ENCODE results near the gene POU6F1.

DNA sequence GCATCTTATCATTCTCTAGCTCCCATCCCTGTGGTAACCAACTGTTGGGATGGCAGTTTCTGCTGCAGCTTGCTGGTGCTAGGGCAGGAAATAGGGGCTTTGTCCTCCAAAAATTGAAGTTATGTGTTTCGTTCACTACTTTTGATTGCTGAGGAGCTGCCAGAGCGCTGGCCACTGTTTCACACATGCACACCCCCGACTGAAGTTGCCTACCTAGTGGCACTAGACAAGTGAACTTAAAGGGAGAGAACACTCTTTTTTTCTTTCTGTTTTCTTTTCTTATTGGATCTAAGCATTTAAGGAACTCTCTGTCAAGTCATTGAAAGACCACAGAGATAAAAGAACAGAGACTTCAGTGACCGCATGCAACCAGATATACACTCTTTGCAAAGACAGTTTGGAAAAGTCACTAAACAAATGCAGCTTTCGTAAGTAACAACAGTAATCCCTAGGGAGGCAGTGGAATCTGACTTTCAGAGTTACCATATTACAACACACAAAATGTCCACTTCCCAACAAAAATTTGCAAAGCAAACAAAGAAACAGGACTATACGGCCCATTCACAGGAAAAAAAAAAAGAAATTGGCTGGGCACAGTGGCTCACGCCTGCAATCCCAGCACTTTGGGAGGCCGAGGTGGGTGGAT, 56.9 kb downstream of the POU6F1 start:
- TF ChIP-seq NFIC (IDR thresholded peaks at IDR 0.05): no peak
- TF ChIP-seq DNMT1 (IDR thresholded peaks at IDR 0.05): no peak
- TF ChIP-seq POLR2A (conservative IDR thresholded peaks at IDR 0.05): no peak
- TF ChIP-seq ATF7 (IDR thresholded peaks at IDR 0.05): no peak
- TF ChIP-seq, protein P1, sequence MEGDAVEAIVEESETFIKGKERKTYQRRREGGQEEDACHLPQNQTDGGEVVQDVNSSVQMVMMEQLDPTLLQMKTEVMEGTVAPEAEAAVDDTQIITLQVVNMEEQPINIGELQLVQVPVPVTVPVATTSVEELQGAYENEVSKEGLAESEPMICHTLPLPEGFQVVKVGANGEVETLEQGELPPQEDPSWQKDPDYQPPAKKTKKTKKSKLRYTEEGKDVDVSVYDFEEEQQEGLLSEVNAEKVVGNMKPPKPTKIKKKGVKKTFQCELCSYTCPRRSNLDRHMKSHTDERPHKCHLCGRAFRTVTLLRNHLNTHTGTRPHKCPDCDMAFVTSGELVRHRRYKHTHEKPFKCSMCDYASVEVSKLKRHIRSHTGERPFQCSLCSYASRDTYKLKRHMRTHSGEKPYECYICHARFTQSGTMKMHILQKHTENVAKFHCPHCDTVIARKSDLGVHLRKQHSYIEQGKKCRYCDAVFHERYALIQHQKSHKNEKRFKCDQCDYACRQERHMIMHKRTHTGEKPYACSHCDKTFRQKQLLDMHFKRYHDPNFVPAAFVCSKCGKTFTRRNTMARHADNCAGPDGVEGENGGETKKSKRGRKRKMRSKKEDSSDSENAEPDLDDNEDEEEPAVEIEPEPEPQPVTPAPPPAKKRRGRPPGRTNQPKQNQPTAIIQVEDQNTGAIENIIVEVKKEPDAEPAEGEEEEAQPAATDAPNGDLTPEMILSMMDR (IDR thresholded peaks at IDR 0.05 in 2 of 3, conservative IDR thresholded peaks at IDR 0.05 in 1 of 3; ENCODE audit: insufficient read depth in 2 of 3, low read depth in 1 of 3, low read length in 3 of 3): no peak
- TF ChIP-seq, protein P2, sequence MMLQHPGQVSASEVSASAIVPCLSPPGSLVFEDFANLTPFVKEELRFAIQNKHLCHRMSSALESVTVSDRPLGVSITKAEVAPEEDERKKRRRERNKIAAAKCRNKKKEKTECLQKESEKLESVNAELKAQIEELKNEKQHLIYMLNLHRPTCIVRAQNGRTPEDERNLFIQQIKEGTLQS (IDR thresholded peaks at IDR 0.05): no peak
- TF ChIP-seq, protein P2 (CRISPR knock-in tag; conservative IDR thresholded peaks at IDR 0.05): no peak
- TF ChIP-seq, protein P3, sequence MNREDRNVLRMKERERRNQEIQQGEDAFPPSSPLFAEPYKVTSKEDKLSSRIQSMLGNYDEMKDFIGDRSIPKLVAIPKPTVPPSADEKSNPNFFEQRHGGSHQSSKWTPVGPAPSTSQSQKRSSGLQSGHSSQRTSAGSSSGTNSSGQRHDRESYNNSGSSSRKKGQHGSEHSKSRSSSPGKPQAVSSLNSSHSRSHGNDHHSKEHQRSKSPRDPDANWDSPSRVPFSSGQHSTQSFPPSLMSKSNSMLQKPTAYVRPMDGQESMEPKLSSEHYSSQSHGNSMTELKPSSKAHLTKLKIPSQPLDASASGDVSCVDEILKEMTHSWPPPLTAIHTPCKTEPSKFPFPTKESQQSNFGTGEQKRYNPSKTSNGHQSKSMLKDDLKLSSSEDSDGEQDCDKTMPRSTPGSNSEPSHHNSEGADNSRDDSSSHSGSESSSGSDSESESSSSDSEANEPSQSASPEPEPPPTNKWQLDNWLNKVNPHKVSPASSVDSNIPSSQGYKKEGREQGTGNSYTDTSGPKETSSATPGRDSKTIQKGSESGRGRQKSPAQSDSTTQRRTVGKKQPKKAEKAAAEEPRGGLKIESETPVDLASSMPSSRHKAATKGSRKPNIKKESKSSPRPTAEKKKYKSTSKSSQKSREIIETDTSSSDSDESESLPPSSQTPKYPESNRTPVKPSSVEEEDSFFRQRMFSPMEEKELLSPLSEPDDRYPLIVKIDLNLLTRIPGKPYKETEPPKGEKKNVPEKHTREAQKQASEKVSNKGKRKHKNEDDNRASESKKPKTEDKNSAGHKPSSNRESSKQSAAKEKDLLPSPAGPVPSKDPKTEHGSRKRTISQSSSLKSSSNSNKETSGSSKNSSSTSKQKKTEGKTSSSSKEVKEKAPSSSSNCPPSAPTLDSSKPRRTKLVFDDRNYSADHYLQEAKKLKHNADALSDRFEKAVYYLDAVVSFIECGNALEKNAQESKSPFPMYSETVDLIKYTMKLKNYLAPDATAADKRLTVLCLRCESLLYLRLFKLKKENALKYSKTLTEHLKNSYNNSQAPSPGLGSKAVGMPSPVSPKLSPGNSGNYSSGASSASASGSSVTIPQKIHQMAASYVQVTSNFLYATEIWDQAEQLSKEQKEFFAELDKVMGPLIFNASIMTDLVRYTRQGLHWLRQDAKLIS (CRISPR knock-in tag; IDR thresholded peaks at IDR 0.05): no peak
- no peak for TF ChIP-seq CEBPB (tag; IDR thresholded peaks at IDR 0.05)
- TF ChIP-seq, protein P4, sequence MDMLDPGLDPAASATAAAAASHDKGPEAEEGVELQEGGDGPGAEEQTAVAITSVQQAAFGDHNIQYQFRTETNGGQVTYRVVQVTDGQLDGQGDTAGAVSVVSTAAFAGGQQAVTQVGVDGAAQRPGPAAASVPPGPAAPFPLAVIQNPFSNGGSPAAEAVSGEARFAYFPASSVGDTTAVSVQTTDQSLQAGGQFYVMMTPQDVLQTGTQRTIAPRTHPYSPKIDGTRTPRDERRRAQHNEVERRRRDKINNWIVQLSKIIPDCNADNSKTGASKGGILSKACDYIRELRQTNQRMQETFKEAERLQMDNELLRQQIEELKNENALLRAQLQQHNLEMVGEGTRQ (CRISPR knock-in tag; IDR thresholded peaks at IDR 0.05): no peak
- TF ChIP-seq ETV6 (IDR thresholded peaks at IDR 0.05; ENCODE audit: borderline replicate concordance in 1 of 2, low read depth in 2 of 2, low read length in 1 of 2): no peak
- no peak for TF ChIP-seq ETV6 (CRISPR knock-in tag; IDR thresholded peaks at IDR 0.05; ENCODE audit: borderline replicate concordance)

Measured in K562 (cell line).